Astrocyte of the cerebellum (primary cell): Measurements from ENCODE around the gene HAP1.
"Not testable (repeated sequence)": the region's sequence is repeated elsewhere in the genome, so short reads cannot be mapped to it uniquely, and the experiment has no call there.

Experiments
- DNase-seq: peaks from one replicate; pipeline ENCODE4 v3.0.0-alpha.2; 2011; ENCODE audit warnings: low read depth
- H3K4me3 ChIP-seq: 2 replicates; pipeline ENCODE4 v1.5.1; 2011; ENCODE audit warnings: mild to moderate bottlenecking, low read depth, low read length, moderate library complexity
- CTCF ChIP-seq: IDR thresholded peaks from 2 replicates; pipeline ENCODE4 v1.5.1; 2012; ENCODE audit warnings: low read length, low read depth, moderate library complexity, mild to moderate bottlenecking; ENCODE audit errors: missing control alignments
- in situ Hi-C: cut with HindIII; loops from 2 replicates; pipeline ENCODE4 v1.10.0; 2017; ENCODE audit warnings: low sequenced_read_pairs

HAP1 gene

GRCh38 chr17:41734139-41734948, at the start of gene HAP1:
TSS of gene HAP1 (minus strand) at chr17:41734643. CDS start at chr17:41734634, 9 bp downstream.
- in situ Hi-C loops = loop anchor here (25.0 kb wide), 1 partner anchor 228 kb away; the partner anchor contains the start of gene CNP
- DNase-seq = no peak
- peak within 1 kb of the TSS; percentile 39 for H3K4me3 ChIP-seq

GRCh38 chr17:41782142-41782541, 47.7 kb upstream of the HAP1 start:
- no peak for DNase-seq
- TF ChIP-seq CTCF = no peak
- no peak overlapping the region for H3K4me3 ChIP-seq
- in situ Hi-C loops = no loop called here

More at GRCh38 chr17:41734139-41734948, at the start of gene HAP1:
- no peak for TF ChIP-seq CTCF

- no peak for DNase-seq
- no peak for TF ChIP-seq CTCF
- H3K4me3 ChIP-seq = no peak overlapping the region
- in situ Hi-C loops = no loop called here
These were observed 47.1 kb upstream of the HAP1 start for GRCh38 chr17:41781404-41782110.

- TF ChIP-seq CTCF = no peak
- DNase-seq = no peak
- no peak overlapping the region for H3K4me3 ChIP-seq
- in situ Hi-C loops = no loop called here
These were observed 45.5 kb upstream of the HAP1 start for GRCh38 chr17:41779954-41780353.

DNA sequence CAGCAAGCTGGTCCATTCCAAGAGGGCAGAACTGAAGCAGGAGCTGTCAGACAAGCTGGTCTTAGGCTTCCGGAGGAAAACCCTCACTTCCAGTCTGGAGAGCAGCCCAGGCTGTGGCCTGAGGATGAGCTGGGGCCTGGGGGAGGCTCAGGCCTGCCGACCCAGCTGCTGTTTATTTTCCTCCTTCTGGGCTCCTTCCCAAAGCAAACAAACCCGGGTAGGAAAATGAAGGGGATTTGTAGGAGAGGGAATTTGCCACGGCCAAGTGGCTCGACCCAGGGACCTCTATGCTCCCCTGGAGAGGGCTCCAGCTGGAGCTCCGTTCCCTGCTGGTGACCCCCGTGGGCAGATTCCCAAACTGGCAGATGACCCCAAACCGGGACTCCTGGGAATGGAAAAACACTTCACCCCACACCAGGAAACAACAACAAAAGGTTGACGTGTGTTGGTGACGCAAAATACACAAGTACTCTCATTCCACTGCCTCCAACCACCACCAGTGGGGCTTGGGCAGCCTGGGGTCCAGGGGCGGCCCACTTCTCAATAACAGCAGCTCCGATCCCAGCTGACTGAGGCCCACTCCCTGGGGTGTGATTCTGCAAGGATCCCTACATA, 43.2 kb upstream of the HAP1 start:
- in situ Hi-C loops = no loop called here
- H3K4me3 ChIP-seq = no peak overlapping the region
- peak; percentile 94 for DNase-seq
- TF ChIP-seq CTCF = peak; percentile 5

DNA sequence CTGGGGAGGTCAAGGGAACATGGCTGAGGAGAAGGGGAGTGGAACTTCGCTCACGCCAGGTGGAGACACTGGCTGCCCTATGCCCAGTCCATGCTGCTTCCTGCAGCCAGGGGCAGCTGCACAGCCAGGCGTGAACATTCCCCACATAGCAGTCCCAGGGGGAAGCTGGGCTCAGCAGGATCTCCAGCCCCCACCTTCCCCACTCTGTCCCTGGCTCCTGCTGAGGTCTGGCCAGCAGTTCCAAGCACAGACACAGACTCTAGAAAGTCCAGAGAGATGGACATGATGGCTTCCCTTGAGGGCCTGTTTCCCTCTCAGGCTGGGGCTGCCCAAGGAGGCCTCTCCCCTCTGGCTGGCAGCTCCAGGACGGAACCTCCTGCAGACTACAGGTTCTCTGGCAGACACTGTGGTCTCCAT, 42.7 kb upstream of the HAP1 start:
- in situ Hi-C loops = no loop called here
- H3K4me3 ChIP-seq = no peak overlapping the region
- TF ChIP-seq CTCF = peak; percentile 31
- no peak for DNase-seq

DNA sequence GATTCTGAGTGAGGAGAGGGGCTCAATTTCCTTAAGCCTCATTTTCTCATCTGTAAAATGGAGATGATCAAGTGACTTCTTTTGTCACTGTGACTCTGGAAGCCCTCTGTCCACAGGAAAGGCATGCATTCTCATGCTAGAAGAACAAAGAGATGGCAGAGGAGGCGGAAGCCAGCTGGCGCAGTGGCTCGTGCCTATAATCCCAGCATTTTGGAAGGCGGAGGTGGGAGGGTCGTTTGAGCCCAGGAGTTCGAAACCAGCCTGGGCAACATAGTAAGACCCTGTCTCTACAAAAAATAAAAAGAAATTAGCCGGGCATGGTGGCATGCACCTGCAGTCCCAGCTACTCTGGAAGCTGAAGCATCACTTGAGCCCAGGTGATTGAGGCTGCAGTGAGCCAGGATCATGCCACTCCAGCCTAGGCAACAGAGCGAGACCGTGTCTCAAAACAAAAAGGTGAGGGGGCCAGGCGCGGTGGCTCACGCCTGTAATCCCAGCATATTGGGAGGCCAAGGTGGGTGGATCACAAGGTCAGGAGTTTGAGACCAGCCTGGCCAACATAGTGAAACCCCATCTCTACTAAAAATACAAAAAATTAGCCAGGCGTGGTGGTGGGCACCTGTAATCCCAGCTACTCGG, 41.9 kb upstream of the HAP1 start:
- in situ Hi-C loops, DNase-seq, H3K4me3 ChIP-seq: not testable (repeated sequence)
